NCI-H774 (cell line): ENCODE measurements around the gene RESF1.

Source experiments
- DNase-seq: peaks from one replicate; lab custom pipeline; 2025; lab: John Stamatoyannopoulos, UW

The RESF1 gene

DNA sequence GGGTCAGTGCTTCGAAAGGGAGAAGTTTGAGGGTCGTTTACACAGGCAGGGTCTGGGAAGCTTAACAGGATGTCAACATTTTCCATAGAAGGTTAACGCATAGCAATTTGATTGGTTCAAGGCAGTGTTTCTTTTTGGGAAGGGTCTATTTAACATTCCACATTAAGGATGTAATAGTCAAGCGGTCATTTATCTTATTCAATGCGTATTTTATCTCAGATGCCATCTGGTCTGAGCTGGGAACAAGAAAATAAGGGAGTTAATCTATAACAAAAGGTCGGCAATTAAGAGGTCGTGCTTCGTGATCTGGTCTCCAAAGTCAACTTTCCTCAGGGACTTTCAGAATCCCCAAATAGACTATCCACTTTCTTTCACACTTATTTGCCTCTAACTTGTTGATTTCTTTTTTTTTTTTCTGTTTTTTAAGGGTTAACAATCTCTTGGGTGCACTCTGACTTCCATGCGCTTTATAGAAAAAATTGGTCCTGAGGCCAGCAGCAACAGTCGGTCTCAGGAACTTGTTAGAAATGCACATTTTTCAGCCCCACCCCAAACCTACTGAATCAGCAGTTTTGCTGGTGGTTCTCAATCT is 550 bp upstream of the RESF1 start:
- DNase-seq, result no peak

DNA sequence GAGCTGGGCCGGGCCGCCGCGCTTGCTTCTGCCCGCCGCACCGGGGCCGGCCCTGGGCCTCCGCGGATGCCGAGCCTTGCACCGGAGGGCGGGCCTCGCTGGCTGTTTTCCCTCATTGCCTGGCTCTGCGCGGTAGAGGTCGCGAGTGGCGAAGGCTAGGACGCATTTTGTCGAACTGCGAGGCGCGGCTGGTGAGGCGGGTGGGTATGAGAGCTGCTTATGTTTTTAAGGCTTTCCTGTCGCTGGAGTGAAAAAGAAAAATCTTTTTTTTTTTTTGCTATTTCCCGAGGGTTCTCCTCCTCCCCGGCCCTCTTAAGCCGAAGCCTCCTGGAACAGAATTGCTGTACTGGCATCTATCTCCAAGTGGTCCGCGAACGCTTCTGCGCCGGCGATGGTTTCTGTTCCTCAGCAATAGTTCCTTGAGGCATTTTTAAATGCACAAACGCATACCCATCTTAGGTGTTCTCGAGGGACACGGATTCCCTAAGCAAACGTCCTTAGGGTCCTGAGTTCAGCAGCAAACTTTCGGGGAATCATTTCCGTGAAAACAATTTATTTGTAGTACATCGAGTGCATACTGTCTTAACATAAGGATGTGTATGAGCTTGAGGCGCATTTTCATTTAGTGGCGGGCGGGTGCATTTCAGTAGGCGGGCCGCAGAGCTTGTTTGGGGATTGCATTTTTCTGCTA is 631 bp downstream of the RESF1 start:
- peak; percentile 34 for DNase-seq

DNA sequence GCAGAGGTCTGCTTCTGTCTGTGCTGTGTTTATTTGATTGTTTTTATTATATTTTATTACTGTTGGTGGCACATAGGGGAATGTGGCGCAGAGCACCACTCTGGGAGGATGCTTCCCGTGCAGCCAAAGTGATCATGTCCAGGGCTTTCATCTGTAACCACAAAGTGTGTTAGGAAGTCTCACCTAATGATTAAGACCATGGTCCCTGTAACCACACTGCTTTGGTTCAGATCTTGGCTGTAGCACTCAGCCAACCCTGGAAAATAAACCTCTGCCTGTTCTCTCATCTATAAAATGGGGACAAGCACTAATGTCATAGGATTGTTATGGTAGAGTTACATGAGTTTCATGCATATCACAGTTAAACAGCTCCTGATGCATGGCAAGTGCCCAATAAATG is 1.9 kb downstream of the RESF1 start:
- no peak for DNase-seq

DNA sequence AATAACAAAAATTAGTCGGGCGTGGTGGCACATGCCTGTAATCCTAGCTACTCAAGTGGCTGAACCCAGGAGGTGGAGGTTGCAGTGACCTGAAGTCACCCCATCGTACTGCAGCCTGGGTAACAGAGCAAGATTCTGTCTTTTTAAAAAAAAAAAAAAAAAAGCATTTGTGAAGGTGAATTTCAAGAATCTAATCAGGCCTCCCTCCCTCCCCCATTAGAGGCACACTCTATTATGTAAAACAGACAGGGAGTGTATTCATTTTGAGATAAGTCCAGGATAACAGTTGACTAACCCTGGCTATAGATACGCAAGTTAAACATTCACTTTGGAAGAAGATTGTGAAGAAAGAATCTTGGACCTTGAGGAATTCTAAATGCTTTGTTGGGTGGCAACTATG is 2.9 kb downstream of the RESF1 start:
- no peak for DNase-seq

DNA sequence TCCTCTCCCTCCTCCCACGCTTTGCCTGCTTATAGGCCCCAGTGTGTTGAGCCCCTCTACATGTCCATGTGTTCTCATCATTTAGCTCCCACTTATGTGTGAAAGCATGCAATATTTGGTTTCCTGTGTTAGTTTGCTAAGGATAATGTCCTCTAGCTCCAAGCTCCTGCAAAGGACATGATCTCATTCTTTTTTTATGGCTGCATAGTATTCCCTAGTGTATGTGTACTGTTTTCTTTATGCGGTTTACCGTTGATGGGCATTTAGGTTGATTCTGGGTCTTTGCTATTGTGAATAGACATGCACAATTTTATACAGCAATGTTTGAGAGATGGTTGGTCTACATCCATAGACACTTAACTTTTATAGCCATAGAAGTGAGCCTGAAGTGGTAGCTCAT is 5.1 kb downstream of the RESF1 start:
- DNase-seq, result no peak

DNA sequence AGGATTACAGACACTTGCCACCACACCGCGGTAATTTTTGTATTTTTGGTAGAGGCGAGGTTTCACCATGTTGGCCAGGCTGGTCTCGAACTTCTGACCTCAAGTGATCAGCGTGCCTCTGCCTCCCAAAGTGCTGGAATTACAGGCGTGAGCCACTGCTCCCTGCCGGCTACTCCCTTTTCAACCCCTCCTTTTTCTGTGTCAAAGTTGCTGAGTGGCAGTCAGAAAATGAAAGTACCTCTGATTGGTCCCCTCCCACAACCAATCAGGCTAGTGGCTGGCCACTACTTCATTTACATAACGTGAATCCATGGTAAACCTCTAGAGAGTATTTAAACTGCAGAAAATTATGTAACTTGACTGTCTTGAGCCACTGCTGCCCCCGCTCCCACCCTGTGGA is 5.9 kb downstream of the RESF1 start:
- DNase-seq, result no peak

DNA sequence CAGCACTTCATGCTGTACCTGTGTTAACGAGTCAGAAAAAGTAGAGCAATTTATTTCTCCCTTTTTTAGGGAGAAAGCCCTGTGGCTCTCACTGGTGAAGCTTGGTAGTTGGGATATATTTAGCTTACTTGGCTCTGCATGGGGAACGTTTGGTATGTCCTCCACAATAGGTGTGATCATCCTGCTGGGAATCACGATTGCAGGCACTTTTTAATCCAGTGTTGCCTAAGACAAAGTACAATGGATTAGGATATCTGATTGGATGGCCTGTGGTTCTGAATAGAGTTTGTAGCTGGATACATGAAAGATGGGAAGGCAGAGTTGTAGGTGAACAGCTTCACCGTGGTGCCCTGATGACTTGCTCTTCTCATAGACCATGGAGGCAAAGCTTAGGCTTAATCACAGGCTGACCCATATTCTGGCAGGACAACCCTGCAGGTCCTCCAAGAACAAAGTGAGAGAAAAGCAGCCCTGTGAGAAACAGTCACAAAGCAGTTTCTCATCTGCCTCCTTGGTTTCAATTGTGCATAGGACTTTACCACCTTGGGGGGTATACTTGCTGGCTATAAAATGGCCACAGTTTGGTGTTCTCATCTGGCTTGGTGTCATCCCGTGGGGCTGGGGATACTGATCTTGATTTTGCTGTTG is 7.5 kb downstream of the RESF1 start:
- no peak for DNase-seq

DNA sequence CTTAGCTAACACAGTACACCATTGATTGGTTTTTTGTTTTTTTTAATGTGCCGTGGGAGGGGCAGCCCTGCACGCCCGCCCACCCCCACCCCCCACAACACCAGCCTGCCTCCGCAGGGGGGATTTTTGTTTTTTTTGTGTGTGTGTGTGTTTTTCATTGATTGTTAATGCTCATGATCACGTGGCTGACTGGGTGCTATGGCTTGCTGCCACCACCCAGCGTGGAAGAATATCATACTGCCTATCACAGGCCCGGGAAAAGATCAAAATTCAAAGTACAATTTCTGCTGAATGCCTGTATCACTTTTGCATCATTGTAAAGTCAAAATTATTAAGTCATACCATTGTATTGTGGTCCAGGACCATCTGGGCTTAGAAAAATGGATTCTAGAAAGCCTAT is 8.3 kb downstream of the RESF1 start:
- no peak for DNase-seq

DNA sequence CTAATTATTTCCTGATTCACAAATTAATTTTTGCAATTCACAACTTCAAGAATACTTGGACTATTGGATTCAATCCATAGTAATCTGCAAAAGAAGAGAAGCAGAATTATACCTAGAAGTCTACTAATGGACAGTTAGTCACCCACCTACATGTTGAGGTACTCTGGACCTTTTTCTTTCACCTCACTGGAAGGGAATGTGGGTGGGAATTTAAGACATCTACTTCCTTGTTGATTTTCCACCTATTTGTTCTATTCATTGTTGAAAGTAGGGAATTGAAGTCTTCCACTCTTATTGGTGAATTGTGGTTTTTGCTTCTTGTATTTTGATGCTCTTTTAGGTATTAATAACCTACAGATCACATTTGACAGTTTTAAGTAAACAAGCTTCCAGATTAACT is 11.0 kb downstream of the RESF1 start:
- DNase-seq, result no peak

DNA sequence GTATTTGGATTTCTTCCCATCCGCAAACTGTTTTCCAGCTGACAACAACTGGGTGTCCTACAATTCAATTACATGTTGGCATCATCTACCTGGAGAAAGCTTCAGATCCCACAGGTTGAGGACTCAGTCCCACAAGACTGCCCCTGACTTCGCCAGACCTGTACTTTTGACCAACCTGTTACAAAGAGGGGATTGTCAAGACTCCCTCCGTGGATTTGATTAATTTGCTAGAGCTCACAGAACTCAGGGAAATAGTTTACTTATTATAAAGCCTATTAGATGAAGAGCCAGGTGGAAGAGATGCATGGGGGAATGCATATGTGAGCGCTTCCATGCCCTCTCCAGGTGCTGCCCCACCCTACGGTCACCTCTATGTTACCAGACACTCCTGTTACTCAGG is 14.6 kb downstream of the RESF1 start:
- no peak for DNase-seq

DNA sequence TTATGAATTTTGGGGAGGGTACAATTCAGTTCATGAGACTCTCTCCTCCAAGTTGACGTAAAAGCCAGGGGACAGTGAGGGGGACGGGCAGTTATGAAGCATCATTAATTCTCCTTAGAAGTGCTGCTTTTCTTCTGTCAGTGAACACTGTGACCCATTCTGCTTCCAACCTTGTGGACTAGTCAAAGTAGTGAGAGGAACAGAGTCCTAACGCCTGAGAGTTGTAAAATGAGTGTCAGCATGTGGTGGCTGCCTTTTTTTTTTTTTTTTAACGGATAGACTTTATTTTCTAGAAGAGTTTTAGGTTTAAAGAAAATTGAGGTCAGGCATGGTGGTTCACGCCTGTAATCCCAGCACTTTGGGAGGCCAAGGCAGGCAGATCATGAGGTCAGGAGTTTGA is 15.5 kb downstream of the RESF1 start:
- no peak for DNase-seq

DNA sequence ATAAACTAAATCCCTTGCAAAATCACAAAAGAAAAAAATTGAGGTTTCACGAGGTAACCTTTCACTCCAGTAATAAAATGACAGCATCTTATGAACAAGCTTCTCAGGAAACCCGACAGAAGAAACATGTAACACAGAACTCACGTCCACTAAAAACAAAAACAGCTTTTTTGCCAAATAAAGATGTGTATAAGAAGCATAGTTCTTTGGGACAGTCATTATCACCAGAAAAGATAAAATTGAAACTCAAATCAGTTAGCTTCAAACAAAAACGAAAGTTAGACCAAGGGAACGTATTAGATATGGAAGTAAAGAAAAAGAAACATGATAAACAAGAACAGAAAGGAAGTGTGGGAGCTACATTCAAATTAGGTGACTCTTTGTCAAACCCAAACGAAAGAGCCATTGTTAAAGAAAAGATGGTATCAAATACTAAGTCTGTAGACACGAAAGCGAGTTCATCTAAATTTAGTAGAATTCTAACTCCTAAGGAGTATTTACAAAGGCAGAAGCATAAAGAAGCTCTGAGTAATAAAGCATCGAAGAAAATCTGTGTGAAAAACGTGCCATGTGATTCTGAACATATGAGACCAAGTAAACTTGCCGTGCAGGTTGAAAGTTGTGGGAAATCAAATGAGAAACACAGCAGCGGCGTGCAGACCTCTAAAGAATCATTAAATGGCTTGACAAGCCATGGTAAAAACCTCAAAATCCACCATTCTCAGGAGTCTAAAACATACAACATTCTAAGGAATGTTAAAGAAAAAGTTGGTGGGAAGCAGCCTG is 25.8 kb downstream of the RESF1 start:
- DNase-seq, result no peak

DNA sequence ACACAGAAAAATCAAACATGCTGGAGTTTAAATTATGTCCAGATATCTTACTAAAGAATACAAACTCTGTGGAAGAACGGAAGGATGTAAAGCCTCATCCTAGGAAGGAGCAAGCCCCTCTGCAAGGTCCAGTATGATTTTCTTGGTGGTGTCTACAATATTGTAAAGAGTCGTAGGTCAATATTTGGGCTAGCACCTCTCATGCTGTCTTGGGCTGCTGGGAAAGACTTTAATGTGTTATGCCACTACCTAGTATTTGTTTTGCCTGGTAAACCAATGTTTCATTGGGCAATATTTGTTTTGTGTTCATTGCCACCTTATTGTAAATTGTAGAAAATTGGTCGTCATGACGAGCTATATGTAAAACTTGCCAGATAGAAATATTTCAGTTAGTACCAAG is 26.6 kb downstream of the RESF1 start:
- DNase-seq, result peak; percentile 35

DNA sequence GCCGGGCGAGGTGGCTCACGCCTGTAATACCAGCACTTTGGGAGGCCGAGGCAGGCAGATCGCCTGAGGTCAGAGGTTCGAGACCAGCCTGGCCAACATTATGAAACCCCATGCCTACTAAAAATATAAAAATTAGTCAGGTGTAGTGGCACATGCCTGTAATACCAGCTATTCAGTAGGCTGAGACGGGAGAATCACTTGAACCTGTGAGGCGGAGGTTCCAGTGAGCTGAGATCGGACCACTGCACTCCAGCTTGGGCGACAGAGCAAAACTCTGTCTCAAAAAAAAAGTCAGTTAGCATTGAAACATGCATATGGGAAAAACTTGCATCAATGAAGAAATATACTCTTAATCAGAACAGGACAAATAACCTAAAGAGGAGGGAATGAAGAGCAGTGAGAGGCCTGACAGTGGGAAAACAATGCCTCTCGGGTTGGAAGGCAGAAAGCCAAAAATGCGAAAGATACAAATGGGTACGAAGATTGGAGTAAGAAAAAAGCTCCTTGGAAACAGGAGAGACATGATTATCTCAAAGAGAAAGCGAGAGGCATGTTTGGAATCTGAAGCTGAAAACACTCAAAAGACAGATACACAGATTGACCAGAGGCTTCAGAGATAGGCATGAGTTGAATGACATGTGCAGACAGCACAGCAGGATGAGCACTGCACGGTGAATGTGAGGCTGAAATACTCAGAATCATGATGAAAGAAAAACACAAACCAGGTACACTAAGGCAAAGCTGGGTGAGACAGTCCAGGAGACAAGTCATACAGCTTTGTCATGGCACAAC is 30.6 kb downstream of the RESF1 start:
- DNase-seq, result no peak

DNA sequence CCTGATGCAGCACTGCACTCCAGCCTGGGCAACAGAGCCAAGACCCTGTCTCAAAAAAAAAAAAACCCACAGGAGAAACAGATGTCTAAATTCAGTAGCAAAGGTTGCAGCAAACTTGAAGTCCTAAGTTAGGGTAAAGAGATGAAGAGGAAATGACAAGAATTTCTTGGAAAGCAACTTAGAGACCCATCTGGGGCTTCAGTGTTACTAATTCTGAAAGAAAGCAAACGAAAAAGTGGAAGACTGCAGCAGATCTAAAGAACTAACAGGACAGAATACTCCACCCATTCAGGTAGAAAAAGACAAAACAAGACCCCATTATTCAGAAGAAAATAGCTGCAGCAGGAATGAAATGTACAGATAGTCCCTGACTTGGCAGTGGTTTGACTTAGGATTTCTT is 31.9 kb downstream of the RESF1 start:
- no peak for DNase-seq

DNA sequence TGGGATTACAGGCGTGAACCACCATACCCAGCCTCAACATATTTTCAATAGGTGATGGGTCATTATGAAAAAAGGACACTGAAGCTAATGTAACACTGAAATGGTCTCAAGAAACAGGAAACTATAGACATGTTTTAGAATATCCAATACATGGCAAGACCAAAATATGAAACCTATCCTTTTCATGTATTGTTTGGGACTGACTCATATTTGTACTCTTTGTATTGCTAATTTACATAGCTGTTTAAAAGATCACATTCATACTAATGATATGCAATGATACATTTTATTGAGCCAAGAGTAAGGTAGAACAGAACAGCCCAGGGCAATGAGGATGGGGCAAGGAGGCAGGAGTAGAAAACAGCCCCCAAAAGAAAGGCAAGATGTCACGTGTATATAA is 32.6 kb downstream of the RESF1 start:
- DNase-seq, result no peak

DNA sequence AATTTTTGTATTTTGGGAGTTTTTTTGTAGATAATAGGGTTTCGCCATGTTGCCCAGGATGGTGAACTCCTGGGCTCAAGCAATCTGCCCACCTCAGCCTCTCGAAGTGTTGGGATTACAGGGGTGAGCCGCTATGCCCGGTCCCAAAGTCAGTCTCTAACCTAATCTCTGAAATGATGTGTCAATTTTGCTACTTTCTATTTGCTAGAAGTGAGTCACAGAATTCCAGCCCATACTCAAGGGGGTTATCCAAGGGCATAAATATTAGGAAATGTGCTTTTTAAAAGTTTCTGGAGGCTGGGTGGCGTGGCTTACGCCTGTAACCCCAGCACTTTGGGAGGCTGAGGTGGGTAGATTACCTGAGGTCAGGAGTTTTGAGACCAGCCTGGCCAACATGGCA is 40.5 kb downstream of the RESF1 start:
- DNase-seq, result no peak

DNA sequence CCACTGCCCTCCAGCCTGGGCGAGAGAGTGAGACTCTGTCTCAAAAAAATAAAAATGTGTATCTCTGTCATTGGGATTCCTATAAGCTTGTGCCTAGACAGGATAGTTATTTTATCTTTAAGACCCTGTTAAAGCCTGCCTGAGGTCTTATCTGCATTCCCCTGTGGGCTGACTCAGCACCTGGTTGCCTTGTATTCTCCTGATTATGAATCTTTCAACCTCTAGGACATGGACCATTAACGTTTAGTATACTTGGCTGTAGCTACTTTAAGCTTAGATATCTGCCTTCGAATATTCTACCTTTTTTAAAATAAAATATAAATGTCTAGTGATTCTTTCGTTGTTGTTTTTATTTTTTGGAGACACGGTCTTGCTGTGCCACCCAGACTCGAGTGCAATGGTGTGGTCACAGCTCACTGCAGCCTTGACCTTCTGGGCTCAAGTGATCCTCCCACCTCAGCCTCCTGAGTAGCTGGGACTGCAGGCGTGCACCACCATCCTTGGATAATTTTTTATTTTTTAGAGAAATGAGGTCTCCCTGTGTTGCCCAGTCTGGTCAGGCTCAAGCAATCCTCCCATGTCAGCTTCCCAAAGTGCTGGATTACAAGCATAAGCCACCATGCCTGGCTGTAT is 41.3 kb downstream of the RESF1 start:
- no peak for DNase-seq

DNA sequence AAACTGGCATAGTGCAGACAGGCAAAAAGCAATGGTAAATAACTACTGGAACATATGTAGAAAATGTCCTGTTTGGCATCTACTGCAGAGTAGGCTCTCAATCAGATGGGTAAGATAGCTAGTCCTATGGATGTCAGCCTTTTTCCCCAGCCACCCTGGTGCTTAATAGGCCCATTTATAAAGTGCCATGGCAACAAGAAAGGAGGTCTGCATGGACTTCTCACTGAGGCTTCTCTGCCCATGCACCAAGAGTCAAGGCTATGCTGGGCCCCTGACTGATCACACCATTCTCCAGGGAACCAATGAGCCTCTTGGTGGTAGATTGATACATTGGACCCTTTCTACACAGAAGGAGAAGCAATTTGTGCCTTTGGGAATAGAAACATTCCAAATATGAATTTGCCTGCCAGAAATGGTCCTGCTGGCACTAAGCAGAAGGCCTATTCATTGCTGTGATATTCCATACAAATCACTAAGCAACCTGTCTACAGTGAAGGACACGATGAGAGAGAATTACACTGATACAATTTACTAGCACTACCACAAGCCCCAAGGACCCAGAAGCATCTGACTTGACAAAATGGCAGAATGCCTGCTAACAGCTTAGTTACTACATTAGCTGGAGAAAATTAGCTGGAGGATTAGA is 43.8 kb downstream of the RESF1 start:
- DNase-seq, result no peak

DNA sequence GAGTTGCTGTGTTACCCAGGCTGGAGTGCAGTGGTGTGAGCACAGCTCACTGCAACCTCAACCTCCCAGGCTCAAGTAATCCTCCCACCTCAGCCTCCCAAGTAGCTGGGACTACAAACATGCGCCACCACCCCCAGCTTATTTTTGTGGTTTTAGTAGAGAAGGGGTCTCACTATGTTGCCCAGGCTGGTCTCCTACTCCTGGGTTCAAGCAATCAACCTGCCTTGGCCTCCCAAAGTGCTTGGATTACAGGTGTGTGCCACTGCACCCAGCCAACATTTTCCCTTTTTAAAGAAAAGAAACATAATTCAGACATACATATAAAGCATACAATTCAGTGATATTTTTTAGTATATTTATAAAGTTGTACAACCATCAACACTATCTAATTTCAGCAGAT is 44.4 kb downstream of the RESF1 start:
- DNase-seq, result no peak

DNA sequence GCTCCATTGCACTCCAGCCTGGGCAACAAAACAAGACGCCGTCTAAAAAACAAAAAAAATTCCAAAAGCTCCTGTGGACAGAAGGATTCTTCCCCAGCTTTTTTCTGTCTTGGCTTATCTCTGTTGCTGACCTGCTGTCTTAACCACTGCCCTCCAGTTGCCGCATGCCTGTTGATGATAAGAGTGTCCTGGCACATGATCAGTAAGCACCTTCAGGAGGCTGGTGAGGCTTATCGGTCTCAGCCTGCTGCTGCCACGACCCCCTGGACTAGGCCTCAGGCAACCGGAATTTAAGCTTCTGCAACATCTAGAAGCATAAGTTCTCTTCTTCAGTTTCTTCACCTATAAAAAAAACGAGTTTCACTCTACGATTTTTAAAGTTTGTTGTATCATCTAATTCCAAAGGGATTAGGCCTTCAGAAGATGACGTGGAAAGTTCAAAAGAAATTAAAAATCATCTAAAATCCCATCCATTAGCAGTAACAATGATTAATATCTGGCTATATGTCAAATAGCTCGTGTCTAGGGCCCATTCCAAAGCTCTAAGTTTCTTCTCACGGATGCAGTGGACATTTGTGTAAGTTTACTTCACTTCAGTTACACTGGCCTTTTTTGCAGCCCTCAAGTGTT is 46.4 kb downstream of the RESF1 start:
- DNase-seq, result no peak
